SK-N-MC (cell line): ENCODE measurements around the gene TRIM71.
"Not testable (repeated sequence)": the region's sequence is repeated elsewhere in the genome, so short reads cannot be mapped to it uniquely, and the experiment has no call there.

Source experiments
- DNase-seq: peaks from one replicate; pipeline ENCODE4 v3.0.0-alpha.2; 2011; ENCODE audit warnings: low read depth, low spot score
- H3K27ac ChIP-seq: fragments of 200-600 bp; sonication (generic); 2 replicates; pipeline ENCODE4 v1.5.1; 2016; ENCODE audit warnings: mixed run types
- H3K36me3 ChIP-seq: fragments of 200-600 bp; sonication (generic); 2 replicates; pipeline ENCODE4 v1.6.1; 2017; ENCODE audit warnings: antibody characterized with exemption, low read length, mixed read lengths; ENCODE audit not compliant: insufficient read depth
- H3K4me3 ChIP-seq: fragments of 200-600 bp; sonication (generic); 2 replicates; pipeline ENCODE4 v1.5.1; 2016
- H3K9ac ChIP-seq: fragments of 200-600 bp; sonication (generic); 2 replicates; pipeline ENCODE4 v1.8.0; 2017; ENCODE audit warnings: mixed run types, mixed read lengths; ENCODE audit not compliant: insufficient read length
- H3K9me3 ChIP-seq: fragments of 200-600 bp; sonication (generic); 2 replicates; pipeline ENCODE4 v1.6.1; 2017; ENCODE audit warnings: low read depth, mild to moderate bottlenecking, antibody characterized with exemption, low read length, moderate library complexity, mixed read lengths
- EZH2 ChIP-seq: fragments of 200-600 bp; sonication (generic); IDR thresholded peaks from one replicate; pipeline ENCODE4 v1.6.1; 2017; ENCODE audit warnings: antibody characterized with exemption
- FOXP2 ChIP-seq: optimal IDR thresholded peaks from 2 replicates; pipeline ENCODE3; 2011; ENCODE audit warnings: mild to moderate bottlenecking, moderate library complexity; ENCODE audit not compliant: insufficient read depth; ENCODE audit errors: extremely low read length, control extremely low read depth
- POLR2AphosphoS5 ChIP-seq: IDR thresholded peaks from 2 replicates; pipeline ENCODE4 v1.6.1; 2012; ENCODE audit warnings: mild to moderate bottlenecking, low read depth, low read length, borderline replicate concordance

TRIM71 gene

DNA sequence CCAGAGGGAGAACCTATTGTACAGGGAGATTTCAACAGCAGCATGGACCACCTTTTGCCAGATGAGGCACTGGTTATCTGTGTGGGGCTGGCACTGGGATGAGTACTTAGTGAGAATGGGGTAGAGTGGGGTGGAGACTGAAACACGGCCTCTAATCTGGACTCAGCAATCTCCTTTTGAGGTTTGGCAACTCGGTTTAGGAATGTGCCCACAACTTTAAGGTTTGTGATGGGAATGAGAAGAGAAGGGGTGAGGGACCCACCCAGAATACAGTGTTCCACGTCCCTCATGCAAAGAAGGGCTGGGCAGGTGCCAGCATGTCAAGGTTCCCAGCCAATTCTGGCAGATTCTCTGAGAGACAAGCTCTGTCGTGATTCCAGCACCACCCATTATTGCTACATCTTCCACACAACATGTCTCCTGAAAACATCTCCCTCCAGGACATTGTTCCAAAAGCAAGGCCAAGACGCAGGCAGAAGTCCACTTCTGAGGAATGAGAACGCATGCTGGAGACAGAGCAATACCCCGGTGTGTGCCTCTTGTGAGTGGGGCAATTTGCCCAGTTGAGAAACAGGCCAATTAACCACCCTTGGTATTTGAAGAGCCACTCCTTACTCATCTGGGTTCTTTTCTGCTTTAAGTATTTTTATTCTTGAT, 96.1 kb downstream of the TRIM71 start:
- Histone ChIP-seq H3K27ac (no peak overlapping the region), H3K4me3 (no peak overlapping the region), H3K9ac (no peak overlapping the region), H3K9me3 (no peaks in the 10 kb centered on the region), H3K36me3 (no peaks in the 10 kb centered on the region)
- no peak for TF ChIP-seq FOXP2
- no peak for TF ChIP-seq POLR2AphosphoS5
- no peak for DNase-seq

DNA sequence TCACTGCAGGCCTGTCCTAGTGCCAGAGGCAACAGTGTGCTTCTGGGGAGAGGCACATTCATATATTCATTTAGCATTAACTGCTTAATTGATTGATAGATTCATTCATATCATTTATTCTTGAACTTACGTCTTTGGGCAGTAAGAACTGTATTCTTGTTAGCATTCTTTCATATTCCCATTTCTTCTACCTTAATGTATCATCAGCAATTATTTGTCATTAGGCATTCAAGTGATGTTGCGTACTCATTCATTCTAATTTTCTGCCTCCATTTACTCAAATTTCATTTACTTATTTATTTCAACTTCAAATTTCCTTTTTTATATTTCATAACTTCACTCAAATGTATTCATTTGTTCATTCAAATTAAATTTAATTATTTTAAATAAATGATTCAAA, 102.1 kb downstream of the TRIM71 start:
- DNase-seq = no peak
- H3K36me3 ChIP-seq = no peaks in the 10 kb centered on the region
- no peaks in the 10 kb centered on the region for H3K9me3 ChIP-seq
- no peak overlapping the region for H3K27ac ChIP-seq
- H3K4me3 ChIP-seq = no peak overlapping the region
- TF ChIP-seq EZH2 (no peak), POLR2AphosphoS5 (no peak), FOXP2 (no peak)
- H3K9ac ChIP-seq = no peak overlapping the region

DNA sequence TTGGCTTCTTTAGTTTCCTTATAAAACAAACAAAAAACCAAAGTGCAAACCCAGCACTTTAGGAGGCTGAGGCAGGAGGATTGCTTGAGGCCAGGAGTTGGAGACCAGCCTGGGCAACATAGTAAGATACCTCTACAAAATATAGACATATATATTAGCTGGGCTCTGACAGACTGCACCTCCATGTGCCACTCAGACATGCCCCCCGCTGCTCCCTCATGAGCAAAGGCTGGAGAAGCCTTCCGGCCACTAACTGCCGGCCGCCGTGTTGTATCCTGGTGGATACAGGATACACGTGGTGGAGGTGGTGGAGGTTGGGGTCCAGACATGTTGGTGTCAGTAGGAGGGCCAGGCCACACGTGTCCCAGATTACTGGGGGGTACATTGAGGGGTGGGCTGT, 104.3 kb downstream of the TRIM71 start:
- H3K4me3 ChIP-seq = no peak overlapping the region
- no peak for TF ChIP-seq POLR2AphosphoS5
- no peak for TF ChIP-seq FOXP2
- no peak for TF ChIP-seq EZH2
- DNase-seq = no peak
- no peaks in the 10 kb centered on the region for H3K36me3 ChIP-seq
- H3K27ac ChIP-seq = no peak overlapping the region
- H3K9me3 ChIP-seq = no peaks in the 10 kb centered on the region
- H3K9ac ChIP-seq = no peak overlapping the region

DNA sequence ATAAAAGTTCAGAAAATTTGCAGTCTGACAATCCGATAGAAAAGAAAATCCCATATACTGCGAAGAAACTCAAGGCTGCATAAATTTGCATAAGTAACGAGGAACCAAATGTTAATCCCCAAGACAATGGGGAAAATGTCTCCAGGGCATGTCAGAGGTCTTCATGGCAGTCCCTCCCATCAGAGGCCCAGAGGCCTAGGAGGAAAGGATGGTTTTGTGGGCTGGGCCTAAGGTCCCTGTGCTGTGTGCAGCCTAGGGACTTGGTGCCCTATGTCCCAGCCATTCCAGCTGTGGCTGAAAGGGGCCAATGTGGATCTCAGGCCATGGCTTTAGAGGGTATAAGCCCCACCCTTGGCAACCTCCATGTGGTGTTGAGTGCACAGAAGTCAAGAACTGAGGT, 112.4 kb downstream of the TRIM71 start:
- Histone ChIP-seq H3K9me3 (no peaks in the 10 kb centered on the region), H3K4me3 (no peak overlapping the region), H3K9ac (no peak overlapping the region), H3K27ac (no peak overlapping the region), H3K36me3 (no peaks in the 10 kb centered on the region)
- DNase-seq = no peak
- TF ChIP-seq POLR2AphosphoS5 = no peak
- no peak for TF ChIP-seq FOXP2
- no peak for TF ChIP-seq EZH2

DNA sequence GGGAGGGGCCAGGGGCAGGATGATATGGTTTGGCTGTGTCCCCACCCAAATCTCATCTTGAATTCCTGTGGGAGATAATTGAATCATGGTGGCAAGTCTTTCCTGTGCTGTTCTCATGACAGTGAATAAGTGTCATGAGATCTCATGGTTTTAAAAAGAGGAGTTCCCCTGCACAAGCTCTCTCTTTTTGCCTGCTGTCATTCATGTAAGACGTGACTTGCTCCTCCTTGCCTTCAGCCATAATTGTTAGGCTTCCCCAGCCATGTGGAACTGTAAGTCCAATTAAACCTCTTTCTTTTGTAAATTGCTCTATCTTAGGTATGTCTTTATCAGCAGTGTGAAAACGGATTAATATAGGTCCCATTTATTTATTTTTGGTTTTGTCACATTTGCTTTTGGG, 113.5 kb downstream of the TRIM71 start:
- not testable (repeated sequence) for DNase-seq, H3K36me3 ChIP-seq, H3K9ac ChIP-seq, H3K27ac ChIP-seq, H3K9me3 ChIP-seq, H3K4me3 ChIP-seq

DNA sequence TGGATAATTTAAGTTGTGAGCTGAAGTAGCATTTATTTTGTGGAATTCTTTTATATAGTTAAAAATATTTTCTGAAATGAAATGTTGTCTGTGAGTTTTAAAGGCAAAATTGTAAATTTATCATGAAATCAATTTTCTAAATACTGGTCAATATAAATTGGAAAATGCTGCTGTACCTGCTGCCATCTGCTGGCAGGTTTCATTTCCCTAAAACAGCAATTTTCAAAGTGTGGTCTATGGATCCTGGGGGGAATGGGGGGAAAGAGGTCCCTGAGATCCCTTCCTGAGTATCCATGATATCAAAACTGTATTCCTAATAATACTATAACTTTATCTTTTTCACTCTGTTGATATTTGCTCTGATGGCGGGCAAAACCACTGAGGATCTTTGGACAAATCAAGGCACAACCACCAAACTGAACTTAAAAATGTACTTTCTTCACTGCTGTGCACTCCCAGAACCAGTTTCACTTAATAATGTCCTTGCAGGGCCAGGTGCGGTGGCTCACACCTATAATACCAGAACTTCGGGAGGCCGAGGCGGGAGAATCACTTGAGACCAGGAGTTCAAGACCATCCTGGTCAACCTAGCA, 116.4 kb downstream of the TRIM71 start:
- TF ChIP-seq FOXP2 = no peak
- TF ChIP-seq POLR2AphosphoS5 = no peak
- no peak for TF ChIP-seq EZH2
- DNase-seq = peak; percentile 3
- Histone ChIP-seq H3K27ac (no peak overlapping the region), H3K36me3 (no peaks in the 10 kb centered on the region), H3K4me3 (no peak overlapping the region), H3K9ac (no peak overlapping the region), H3K9me3 (no peaks in the 10 kb centered on the region)

DNA sequence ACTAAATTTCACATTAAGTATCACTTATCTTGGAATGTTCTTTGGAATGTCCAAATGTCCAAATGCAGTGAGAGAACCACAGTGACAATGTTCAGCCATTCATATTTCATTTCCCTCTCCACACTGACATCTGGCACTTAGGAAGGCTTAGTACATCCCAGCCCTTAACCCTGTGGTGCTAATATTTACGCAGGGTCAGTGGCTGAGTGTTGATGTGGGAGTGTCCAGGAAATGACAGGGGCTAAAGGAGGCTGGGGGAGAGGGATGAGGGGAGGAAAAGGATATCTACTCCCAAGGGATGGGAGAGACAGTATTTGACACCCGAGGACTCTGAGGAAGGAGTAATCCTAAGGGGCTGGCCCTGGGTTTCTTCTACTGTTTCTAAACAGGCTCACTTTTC, 119.5 kb downstream of the TRIM71 start:
- Histone ChIP-seq H3K9me3 (no peaks in the 10 kb centered on the region), H3K36me3 (no peaks in the 10 kb centered on the region), H3K4me3 (no peak overlapping the region), H3K27ac (no peak overlapping the region), H3K9ac (no peak overlapping the region)
- TF ChIP-seq EZH2 = no peak
- TF ChIP-seq FOXP2 = no peak
- TF ChIP-seq POLR2AphosphoS5 = no peak
- DNase-seq = no peak

DNA sequence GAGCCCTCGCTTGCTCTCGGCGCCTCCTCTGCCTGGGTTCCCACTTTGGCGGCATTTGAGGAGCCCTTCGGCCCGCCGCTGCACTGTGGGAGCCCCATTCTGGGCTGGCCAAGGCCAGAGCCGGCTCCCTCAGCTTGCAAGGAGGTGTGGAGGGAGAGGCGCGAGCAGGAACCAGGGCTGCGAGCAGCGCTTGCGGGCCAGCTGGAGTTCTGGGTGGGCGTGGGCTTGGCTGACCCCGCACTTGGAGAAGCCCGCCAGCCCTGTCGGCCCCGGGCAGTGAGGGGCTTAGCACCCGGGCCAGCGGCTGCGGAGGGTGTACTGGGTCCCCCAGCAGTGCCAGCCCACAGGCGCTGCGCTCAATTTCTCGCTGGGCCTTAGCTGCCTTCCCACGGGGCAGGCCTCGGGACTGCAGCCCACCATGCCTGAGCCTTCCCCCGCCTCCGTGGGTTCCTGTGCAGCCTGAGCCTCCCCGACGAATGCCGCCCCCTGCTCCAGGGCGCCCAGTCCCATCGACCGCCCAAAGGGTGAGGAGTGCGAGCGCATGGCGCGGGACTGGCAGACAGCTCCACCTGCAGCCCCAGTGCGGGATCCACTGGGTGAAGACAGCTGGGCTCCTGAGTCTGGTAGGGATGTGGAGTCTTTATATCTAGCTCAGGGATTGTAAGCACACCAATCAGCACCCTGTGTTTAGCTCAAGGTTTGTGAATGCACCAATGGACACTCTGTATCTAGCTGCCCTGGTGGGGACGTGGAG, 121.9 kb downstream of the TRIM71 start:
- not testable (repeated sequence) for H3K9me3 ChIP-seq, H3K27ac ChIP-seq, DNase-seq, H3K4me3 ChIP-seq, H3K36me3 ChIP-seq, H3K9ac ChIP-seq

DNA sequence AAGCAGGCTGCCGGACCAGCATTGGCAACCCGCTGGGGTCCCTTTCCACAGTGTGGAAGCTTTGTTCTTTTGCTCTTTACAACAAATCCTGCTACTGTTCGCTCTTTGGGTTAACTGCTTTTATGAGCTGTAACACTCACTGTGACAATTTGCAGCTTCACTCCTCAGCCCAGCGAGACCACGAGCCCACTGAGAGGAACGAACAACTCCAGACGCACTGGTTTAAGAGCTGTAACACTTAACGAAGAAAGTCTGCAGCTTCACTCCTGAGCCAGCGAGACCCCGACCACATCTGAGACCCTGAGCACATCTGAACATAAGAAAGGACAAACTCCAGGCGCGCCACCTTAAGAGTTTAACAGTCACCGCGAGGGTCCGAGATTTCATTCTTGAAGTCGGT, 122.9 kb downstream of the TRIM71 start:
- no peak for DNase-seq
- no peak overlapping the region for H3K9ac ChIP-seq
- H3K36me3 ChIP-seq = no peaks in the 10 kb centered on the region
- H3K9me3 ChIP-seq = no peaks in the 10 kb centered on the region
- no peak overlapping the region for H3K4me3 ChIP-seq
- no peak overlapping the region for H3K27ac ChIP-seq
- no peak for TF ChIP-seq EZH2
- no peak for TF ChIP-seq FOXP2
- no peak for TF ChIP-seq POLR2AphosphoS5
